Measurements from ENCODE around the gene SLC35F6.
"Not testable (repeated sequence)": the region's sequence is repeated elsewhere in the genome, so short reads cannot be mapped to it uniquely, and the experiment has no call there.

The SLC35F6 gene

GRCh38 chr2:26758790-26759321, 5.2 kb upstream of the SLC35F6 start:
- FAIRE-seq: no peak

GRCh38 chr2:26759845-26760244, 4.2 kb upstream of the SLC35F6 start:
- FAIRE-seq: no peak

GRCh38 chr2:26760991-26761390, 3.1 kb upstream of the SLC35F6 start:
- FAIRE-seq: not testable (repeated sequence)

- no peak for FAIRE-seq
Measured at GRCh38 chr2:26763019-26763418, 1.1 kb upstream of the SLC35F6 start.

GRCh38 chr2:26764906-26765305, 822 bp downstream of the SLC35F6 start:
- FAIRE-seq: no peak

GRCh38 chr2:26765475-26766200, 1.6 kb downstream of the SLC35F6 start:
- no peak for FAIRE-seq

GRCh38 chr2:26767129-26767528, 3.0 kb downstream of the SLC35F6 start:
- no peak for FAIRE-seq

GRCh38 chr2:26767894-26768487, 3.9 kb downstream of the SLC35F6 start:
- FAIRE-seq: no peak

GRCh38 chr2:26768759-26769088, 4.6 kb downstream of the SLC35F6 start:
- no peak for FAIRE-seq

GRCh38 chr2:26769089-26769761, 5.1 kb downstream of the SLC35F6 start:
- FAIRE-seq: no peak

- no peak for FAIRE-seq
Measured at GRCh38 chr2:26770986-26771586, 7.0 kb downstream of the SLC35F6 start.

- no peak for FAIRE-seq
Measured at GRCh38 chr2:26772064-26773001, 8.2 kb downstream of the SLC35F6 start.

- no peak for FAIRE-seq
Measured at GRCh38 chr2:26776195-26776800, 12.2 kb downstream of the SLC35F6 start.

- FAIRE-seq: no peak
Measured at GRCh38 chr2:26778098-26778497, 14.0 kb downstream of the SLC35F6 start.

- no peak for FAIRE-seq
Measured at GRCh38 chr2:26778507-26778906, 14.4 kb downstream of the SLC35F6 start.

GRCh38 chr2:26780203-26780760, 16.2 kb downstream of the SLC35F6 start:
- FAIRE-seq: no peak

GRCh38 chr2:26782876-26783704, 19.0 kb downstream of the SLC35F6 start:
- no peak for FAIRE-seq

- FAIRE-seq: no peak
Measured at GRCh38 chr2:26784570-26785234, 20.6 kb downstream of the SLC35F6 start.

GRCh38 chr2:26785431-26786206, 21.5 kb downstream of the SLC35F6 start, which contains the start of gene CENPA:
TSS of gene CENPA (plus strand) at chr2:26786056. CDS start at chr2:26786197, 141 bp downstream.
- FAIRE-seq: peak; percentile 76

Measured in islet of Langerhans (tissue), 1 donor.